ENCODE measurements around the gene ARPC5L.
A peak's percentile ranks its signal among the peaks of the same experiment; 100 is the strongest.

The ARPC5L gene

GRCh38 chr9:124868511-124869465, 6.9 kb downstream of the ARPC5L start:
- DNase-seq: peak; percentile 95

- peak; percentile 66 for DNase-seq
These were observed 7.6 kb downstream of the ARPC5L start for GRCh38 chr9:124869466-124869985.

- peak; percentile 94 for DNase-seq
These were observed 8.1 kb downstream of the ARPC5L start for GRCh38 chr9:124869986-124870560.

- DNase-seq: no peak
These were observed 8.8 kb downstream of the ARPC5L start for GRCh38 chr9:124870723-124871122.

- no peak for DNase-seq
These were observed 9.2 kb downstream of the ARPC5L start for GRCh38 chr9:124871156-124871561.

GRCh38 chr9:124873664-124874063, 11.7 kb downstream of the ARPC5L start:
- no peak for DNase-seq

- no peak for DNase-seq
These were observed 13.6 kb downstream of the ARPC5L start for GRCh38 chr9:124875501-124875900.

- DNase-seq: no peak
These were observed 15.3 kb downstream of the ARPC5L start for GRCh38 chr9:124877021-124877782.

- no peak for DNase-seq
These were observed 16.1 kb downstream of the ARPC5L start for GRCh38 chr9:124878021-124878420.

GRCh38 chr9:124878518-124878917, 16.6 kb downstream of the ARPC5L start:
- no peak for DNase-seq

- DNase-seq: no peak
These were observed 17.3 kb downstream of the ARPC5L start for GRCh38 chr9:124879226-124879625.

- DNase-seq: no peak
These were observed 18.6 kb downstream of the ARPC5L start for GRCh38 chr9:124880501-124880900.

GRCh38 chr9:124881138-124881743, 19.3 kb downstream of the ARPC5L start:
- no peak for DNase-seq

GRCh38 chr9:124882231-124882630, 20.3 kb downstream of the ARPC5L start:
- DNase-seq: no peak

- DNase-seq: no peak
These were observed 22.4 kb downstream of the ARPC5L start for GRCh38 chr9:124884376-124884775.

GRCh38 chr9:124885551-124885950, 23.6 kb downstream of the ARPC5L start:
- no peak for DNase-seq

- DNase-seq: no peak
These were observed 24.5 kb downstream of the ARPC5L start for GRCh38 chr9:124886461-124886860.

GRCh38 chr9:124886866-124887492, 25.0 kb downstream of the ARPC5L start:
- DNase-seq: no peak

- DNase-seq: no peak
These were observed 25.9 kb downstream of the ARPC5L start for GRCh38 chr9:124887832-124888231.

GRCh38 chr9:124889006-124889405, 27.1 kb downstream of the ARPC5L start:
- DNase-seq: no peak

- no peak for DNase-seq
These were observed 28.2 kb downstream of the ARPC5L start for GRCh38 chr9:124890179-124890578.

- no peak for DNase-seq
These were observed 32.3 kb downstream of the ARPC5L start for GRCh38 chr9:124894035-124894740.
